ENCODE data around the gene PLCH1.

PLCH1 gene

DNA sequence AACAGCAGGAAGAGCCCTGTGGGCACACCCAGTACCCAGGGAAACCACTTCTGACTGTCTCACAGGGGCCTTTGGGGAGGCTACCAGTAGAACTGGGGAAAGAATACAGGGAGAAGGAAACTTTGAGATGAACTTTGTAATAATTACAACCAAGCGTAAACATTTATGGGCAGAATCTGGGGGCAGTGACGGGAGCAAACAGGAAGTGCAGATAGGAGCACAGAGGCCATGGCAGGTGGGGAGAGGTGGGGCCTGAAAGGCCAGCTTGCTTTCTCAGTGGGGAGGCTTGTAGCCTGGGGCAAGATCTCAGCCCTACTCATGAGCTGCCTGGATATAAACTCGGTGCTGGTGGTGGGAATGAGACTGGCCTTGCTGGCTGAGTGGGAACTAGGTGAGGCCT is 209.8 kb downstream of the PLCH1 start:
- TF ChIP-seq, protein P1, sequence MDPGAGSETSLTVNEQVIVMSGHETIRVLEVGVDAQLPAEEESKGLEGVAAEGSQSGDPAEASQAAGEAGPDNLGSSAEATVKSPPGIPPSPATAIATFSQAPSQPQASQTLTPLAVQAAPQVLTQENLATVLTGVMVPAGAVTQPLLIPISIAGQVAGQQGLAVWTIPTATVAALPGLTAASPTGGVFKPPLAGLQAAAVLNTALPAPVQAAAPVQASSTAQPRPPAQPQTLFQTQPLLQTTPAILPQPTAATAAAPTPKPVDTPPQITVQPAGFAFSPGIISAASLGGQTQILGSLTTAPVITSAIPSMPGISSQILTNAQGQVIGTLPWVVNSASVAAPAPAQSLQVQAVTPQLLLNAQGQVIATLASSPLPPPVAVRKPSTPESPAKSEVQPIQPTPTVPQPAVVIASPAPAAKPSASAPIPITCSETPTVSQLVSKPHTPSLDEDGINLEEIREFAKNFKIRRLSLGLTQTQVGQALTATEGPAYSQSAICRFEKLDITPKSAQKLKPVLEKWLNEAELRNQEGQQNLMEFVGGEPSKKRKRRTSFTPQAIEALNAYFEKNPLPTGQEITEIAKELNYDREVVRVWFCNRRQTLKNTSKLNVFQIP (CRISPR knock-in tag; IDR thresholded peaks at IDR 0.05; ENCODE audit: borderline replicate concordance, low read depth) = no peak
- no peak for TF ChIP-seq ESRRG (CRISPR knock-in tag; IDR thresholded peaks at IDR 0.05)
- no peak for TF ChIP-seq TCF4 (CRISPR knock-in tag; IDR thresholded peaks at IDR 0.05; ENCODE audit: borderline replicate concordance)
- no peak for TF ChIP-seq ZFP3 (CRISPR knock-in tag; IDR thresholded peaks at IDR 0.05)
- TF ChIP-seq, protein P2, sequence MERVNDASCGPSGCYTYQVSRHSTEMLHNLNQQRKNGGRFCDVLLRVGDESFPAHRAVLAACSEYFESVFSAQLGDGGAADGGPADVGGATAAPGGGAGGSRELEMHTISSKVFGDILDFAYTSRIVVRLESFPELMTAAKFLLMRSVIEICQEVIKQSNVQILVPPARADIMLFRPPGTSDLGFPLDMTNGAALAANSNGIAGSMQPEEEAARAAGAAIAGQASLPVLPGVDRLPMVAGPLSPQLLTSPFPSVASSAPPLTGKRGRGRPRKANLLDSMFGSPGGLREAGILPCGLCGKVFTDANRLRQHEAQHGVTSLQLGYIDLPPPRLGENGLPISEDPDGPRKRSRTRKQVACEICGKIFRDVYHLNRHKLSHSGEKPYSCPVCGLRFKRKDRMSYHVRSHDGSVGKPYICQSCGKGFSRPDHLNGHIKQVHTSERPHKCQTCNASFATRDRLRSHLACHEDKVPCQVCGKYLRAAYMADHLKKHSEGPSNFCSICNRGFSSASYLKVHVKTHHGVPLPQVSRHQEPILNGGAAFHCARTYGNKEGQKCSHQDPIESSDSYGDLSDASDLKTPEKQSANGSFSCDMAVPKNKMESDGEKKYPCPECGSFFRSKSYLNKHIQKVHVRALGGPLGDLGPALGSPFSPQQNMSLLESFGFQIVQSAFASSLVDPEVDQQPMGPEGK (CRISPR knock-in tag; IDR thresholded peaks at IDR 0.05; ENCODE audit: borderline replicate concordance) = no peak
- no peak for TF ChIP-seq ZNF565 (CRISPR knock-in tag; conservative IDR thresholded peaks at IDR 0.05; ENCODE audit: low read depth)
- no peak for TF ChIP-seq PPARA (CRISPR knock-in tag; IDR thresholded peaks at IDR 0.05; ENCODE audit: borderline replicate concordance)
- ATAC-seq = no peak

DNA sequence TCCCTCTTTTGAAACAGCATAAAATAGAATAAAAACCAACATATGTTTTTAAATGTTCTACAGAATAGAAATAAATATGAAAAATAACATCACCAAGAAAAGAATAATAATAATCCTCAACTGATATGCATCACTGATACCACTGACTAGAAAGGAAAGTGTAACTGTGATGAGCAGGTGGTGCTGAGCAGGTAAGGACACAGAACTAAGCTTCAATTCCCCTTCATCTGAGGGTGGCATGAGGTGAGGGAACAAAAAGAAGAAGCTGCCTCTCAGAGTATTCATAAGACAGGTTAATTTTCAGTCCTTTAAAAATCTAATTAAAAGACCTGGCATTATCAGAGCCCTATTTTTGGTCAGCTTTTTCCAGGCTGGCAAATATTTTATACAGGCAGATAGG is 216.3 kb downstream of the PLCH1 start:
- ATAC-seq = no peak
- no peak for TF ChIP-seq BACH2 (CRISPR knock-in tag; IDR thresholded peaks at IDR 0.05; ENCODE audit: borderline replicate concordance)

DNA sequence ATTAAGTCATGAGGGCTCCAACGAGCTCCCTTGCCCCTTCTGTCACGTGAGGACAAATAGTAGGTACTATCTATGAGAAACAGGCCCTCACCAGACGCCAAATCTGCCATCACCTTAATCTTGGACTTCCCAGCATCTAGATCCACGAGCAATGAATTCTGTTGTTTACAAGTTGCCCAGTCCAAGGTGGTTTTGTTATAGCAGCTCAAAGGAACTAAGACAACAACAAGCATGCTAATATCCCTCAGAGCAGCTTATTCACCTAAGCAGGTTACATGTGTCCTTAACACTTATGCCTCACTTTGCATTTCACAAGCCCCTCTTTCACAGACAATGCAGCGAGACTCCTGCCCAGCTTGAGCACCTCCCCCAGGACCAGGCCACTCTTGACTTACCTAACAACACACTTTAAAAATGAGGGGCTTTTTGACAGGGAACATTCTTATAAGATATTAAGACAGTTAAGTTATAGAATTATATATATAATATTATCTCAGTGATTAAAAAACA is 219.5 kb downstream of the PLCH1 start:
- no peak for TF ChIP-seq PPARA (CRISPR knock-in tag; IDR thresholded peaks at IDR 0.05; ENCODE audit: borderline replicate concordance)
- TF ChIP-seq, protein P3, sequence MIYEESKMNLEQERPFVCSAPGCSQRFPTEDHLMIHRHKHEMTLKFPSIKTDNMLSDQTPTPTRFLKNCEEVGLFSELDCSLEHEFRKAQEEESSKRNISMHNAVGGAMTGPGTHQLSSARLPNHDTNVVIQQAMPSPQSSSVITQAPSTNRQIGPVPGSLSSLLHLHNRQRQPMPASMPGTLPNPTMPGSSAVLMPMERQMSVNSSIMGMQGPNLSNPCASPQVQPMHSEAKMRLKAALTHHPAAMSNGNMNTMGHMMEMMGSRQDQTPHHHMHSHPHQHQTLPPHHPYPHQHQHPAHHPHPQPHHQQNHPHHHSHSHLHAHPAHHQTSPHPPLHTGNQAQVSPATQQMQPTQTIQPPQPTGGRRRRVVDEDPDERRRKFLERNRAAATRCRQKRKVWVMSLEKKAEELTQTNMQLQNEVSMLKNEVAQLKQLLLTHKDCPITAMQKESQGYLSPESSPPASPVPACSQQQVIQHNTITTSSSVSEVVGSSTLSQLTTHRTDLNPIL (CRISPR knock-in tag; IDR thresholded peaks at IDR 0.05; ENCODE audit: low read depth) = no peak
- TF ChIP-seq ZNF8 (CRISPR knock-in tag; IDR thresholded peaks at IDR 0.05) = no peak
- TF ChIP-seq ZNF70 (CRISPR knock-in tag; IDR thresholded peaks at IDR 0.05) = no peak
- TF ChIP-seq ZNF565 (CRISPR knock-in tag; conservative IDR thresholded peaks at IDR 0.05; ENCODE audit: low read depth) = no peak
- TF ChIP-seq BACH2 (CRISPR knock-in tag; IDR thresholded peaks at IDR 0.05; ENCODE audit: borderline replicate concordance) = no peak
- TF ChIP-seq GLIS3 (CRISPR knock-in tag; IDR thresholded peaks at IDR 0.05) = no peak
- TF ChIP-seq ZFP3 (CRISPR knock-in tag; IDR thresholded peaks at IDR 0.05) = no peak
- no peak for ATAC-seq

DNA sequence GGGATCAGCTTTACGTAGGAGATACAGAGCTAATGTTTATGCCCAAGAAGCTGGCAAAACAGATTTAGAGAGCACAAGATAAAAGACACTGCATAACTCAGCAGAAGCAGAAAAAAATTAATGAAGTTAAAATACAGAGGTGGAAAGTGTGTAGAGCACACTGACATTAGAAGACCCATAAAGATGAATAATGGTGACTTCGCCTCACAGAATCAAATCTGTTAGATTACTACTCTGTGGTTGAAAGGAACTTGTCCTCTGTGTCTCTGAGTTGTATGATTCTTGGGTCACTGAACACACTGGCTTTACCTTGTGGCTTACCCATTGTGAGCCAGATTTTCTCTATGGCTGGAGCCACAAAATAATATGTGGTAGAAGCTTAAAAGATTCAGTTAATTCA is 224.4 kb downstream of the PLCH1 start:
- no peak for ATAC-seq

More for the DNA sequence above, 224.4 kb downstream of the PLCH1 start:
- TF ChIP-seq GLIS3 (CRISPR knock-in tag; IDR thresholded peaks at IDR 0.05) (no peak), TOX (CRISPR knock-in tag; IDR thresholded peaks at IDR 0.05; ENCODE audit: borderline replicate concordance) (no peak), ISL1 (CRISPR knock-in tag; IDR thresholded peaks at IDR 0.05) (no peak)
- TF ChIP-seq, protein P4, sequence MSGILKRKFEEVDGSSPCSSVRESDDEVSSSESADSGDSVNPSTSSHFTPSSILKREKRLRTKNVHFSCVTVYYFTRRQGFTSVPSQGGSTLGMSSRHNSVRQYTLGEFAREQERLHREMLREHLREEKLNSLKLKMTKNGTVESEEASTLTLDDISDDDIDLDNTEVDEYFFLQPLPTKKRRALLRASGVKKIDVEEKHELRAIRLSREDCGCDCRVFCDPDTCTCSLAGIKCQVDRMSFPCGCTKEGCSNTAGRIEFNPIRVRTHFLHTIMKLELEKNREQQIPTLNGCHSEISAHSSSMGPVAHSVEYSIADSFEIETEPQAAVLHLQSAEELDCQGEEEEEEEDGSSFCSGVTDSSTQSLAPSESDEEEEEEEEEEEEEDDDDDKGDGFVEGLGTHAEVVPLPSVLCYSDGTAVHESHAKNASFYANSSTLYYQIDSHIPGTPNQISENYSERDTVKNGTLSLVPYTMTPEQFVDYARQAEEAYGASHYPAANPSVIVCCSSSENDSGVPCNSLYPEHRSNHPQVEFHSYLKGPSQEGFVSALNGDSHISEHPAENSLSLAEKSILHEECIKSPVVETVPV (CRISPR knock-in tag; IDR thresholded peaks at IDR 0.05) = no peak
- TF ChIP-seq, protein P5, sequence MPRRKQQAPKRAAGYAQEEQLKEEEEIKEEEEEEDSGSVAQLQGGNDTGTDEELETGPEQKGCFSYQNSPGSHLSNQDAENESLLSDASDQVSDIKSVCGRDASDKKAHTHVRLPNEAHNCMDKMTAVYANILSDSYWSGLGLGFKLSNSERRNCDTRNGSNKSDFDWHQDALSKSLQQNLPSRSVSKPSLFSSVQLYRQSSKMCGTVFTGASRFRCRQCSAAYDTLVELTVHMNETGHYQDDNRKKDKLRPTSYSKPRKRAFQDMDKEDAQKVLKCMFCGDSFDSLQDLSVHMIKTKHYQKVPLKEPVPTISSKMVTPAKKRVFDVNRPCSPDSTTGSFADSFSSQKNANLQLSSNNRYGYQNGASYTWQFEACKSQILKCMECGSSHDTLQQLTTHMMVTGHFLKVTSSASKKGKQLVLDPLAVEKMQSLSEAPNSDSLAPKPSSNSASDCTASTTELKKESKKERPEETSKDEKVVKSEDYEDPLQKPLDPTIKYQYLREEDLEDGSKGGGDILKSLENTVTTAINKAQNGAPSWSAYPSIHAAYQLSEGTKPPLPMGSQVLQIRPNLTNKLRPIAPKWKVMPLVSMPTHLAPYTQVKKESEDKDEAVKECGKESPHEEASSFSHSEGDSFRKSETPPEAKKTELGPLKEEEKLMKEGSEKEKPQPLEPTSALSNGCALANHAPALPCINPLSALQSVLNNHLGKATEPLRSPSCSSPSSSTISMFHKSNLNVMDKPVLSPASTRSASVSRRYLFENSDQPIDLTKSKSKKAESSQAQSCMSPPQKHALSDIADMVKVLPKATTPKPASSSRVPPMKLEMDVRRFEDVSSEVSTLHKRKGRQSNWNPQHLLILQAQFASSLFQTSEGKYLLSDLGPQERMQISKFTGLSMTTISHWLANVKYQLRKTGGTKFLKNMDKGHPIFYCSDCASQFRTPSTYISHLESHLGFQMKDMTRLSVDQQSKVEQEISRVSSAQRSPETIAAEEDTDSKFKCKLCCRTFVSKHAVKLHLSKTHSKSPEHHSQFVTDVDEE (CRISPR knock-in tag; IDR thresholded peaks at IDR 0.05) = no peak
- TF ChIP-seq, protein P2 (CRISPR knock-in tag; IDR thresholded peaks at IDR 0.05; ENCODE audit: borderline replicate concordance) = no peak
